Kidney tubule cell (primary cell): ENCODE results near the gene BLMH.

Experiments used
- DNase-seq: peaks from one replicate; pipeline ENCODE4 v3.0.0-alpha.2; 2018; ENCODE audit warnings: low spot score

BLMH gene

DNA sequence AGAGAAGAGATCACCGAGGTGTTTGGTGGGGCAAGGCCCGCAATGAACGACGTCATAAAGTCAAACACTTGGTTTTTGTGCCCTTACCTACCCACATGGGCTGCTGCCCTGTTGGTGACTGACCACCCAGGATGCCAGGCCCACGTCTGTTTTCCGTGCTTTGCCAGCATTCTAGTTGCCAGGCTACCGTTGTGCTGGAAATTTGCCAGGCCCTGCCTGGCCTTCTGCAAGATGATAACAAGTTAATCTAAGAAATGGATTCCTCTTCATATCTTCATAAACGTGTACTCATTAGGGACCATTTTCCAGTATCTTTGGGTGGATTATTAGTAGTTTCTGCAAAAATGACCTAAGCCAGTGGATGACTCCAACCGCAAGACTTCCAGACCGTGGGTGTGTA, 91.6 kb downstream of the BLMH start:
- no peak for DNase-seq

DNA sequence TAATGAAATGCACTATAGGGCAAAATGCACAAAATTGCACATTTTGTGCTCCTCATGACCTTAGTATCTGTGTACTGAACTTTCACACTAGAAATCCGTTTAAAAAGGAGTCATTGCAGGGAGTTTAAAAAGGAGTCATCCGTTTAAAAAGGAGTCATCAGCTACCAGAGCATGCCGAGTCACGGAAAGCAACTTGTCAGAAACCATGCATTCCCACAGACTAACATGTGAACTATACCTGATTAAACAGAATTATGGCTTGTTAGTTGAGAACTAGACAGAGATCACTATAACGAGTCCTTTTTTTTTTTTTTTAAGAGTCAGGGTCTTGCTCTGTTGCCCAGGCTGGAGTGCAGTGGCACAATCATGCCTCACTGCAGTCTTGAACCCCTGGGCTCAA, 92.1 kb downstream of the BLMH start:
- no peak for DNase-seq
